Measurements from ENCODE around the gene PUS3. TPM values are rescaled to one million over a fixed set of nuclear protein-coding genes. Genes with fewer than 3 reads are reported as not detected.
"Not testable (repeated sequence)": the region's sequence is repeated elsewhere in the genome, so short reads cannot be mapped to it uniquely, and the experiment has no call there.

The PUS3 gene
- total RNA-seq, 2 experiments from 2014 or later: 8.9 to 12.1 TPM

DNA sequence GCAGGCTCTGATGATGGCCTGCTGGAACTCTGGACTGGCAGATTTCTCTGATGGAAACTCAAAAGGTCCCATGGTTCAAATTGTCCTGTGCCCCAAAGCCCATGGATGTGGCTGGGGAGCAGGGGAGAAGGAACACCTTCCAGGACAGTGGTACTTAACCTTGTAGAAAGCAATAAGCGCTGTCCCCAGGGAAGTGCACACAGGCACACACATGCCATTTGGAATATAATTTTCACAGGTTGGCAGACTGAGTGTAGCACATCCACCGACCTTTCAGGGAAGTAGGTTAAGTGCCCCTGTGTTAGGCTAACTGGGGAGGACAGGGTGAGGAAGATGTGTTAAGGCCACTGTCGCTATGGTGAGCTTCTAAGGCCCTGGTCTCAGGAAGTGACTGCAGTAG lies 19.1 kb upstream of the PUS3 start:
- H3K27me3 Mint-ChIP-seq: peaks cover 18% of the 10 kb centered on the region
- no peak overlapping the region for H3K27ac Mint-ChIP-seq
- no peak for DNase-seq
- POLR2A ChIA-PET: no interaction called here
- H3K36me3 Mint-ChIP-seq (ENCODE audit: low read depth): no peaks in the 10 kb centered on the region
- no peak overlapping the region for H3K4me3 Mint-ChIP-seq
- CTCF ChIA-PET: interaction anchor here (0.5 to 1.2 kb wide), 3 partner anchors 11 to 51 kb away, joined by 3 read pairs; no protein-coding TSS in a partner anchor
- H3K4me1 Mint-ChIP-seq: no peaks in the 10 kb centered on the region
- no peaks in the 10 kb centered on the region for H3K9me3 Mint-ChIP-seq

DNA sequence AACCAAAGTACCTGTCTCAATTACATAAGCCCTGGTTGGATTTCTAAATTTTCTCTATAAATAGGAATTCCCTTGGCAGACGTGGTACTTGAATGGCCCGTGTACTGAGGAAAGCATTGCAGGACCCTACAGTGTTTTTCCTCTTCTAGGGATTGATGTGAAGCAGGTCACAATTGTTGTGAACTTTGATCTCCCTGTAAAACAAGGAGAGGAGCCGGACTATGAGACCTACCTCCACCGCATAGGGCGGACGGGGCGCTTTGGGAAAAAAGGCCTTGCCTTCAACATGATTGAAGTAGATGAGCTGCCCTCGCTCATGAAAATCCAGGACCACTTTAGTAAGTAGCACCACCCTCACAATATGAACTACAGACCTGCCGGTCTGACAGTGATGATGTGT lies 18.0 kb upstream of the PUS3 start:
- no peak overlapping the region for H3K4me3 Mint-ChIP-seq
- H3K36me3 Mint-ChIP-seq (ENCODE audit: low read depth): no peaks in the 10 kb centered on the region
- no peak for DNase-seq
- H3K27me3 Mint-ChIP-seq: peaks cover 23% of the 10 kb centered on the region
- no peak overlapping the region for H3K27ac Mint-ChIP-seq
- ChIA-PET POLR2A (no interaction called here), CTCF (interaction anchor here (0.8 to 1.2 kb wide), 5 partner anchors 10 to 273 kb away, joined by 3 to 4 read pairs (median 3); partner anchors contain the start of gene PUS3)
- no peaks in the 10 kb centered on the region for H3K4me1 Mint-ChIP-seq
- no peaks in the 10 kb centered on the region for H3K9me3 Mint-ChIP-seq

DNA sequence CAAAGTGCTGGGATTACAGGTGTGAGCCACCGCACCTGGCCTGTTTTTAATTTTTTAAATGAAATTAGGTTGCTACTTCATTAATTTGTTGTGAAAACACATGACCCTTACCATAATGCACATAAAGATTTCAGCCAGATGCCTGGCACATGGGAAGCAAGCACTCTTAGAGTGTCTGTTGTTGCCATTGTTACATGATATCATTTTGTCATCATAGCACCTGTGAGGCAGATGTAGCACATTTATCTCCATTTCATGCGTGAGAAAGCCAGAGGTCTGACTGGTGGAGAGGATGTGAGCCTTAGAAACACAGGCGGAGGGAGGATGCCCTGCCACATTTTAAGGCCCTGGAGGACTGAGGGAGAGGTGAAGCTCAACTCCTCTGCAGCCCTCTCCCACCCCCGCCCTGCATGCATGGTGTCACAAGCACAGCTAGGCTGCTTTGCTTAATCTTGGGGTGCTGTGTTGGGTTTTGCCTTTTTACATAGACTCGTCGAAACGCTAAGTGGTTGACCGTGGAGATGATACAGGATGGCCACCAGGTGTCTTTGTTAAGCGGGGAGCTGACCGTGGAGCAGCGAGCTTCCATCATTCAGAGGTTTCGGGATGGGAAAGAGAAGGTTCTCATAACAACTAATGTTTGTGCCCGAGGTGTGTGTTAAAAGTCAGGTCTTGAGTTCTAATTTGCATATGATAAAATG lies 15.3 kb upstream of the PUS3 start:
- Mint-ChIP-seq H3K4me1 (no peaks in the 10 kb centered on the region), H3K27me3 (peaks cover 24% of the 10 kb centered on the region), H3K27ac (no peak overlapping the region), H3K4me3 (no peak overlapping the region), H3K36me3 (ENCODE audit: low read depth) (no peaks in the 10 kb centered on the region), H3K9me3 (no peaks in the 10 kb centered on the region)
- CTCF ChIA-PET: interaction anchor here (0.7 kb wide), 1 partner anchor 33 kb away, joined by 3 read pairs; no protein-coding TSS in a partner anchor
- DNase-seq: no peak
- POLR2A ChIA-PET: no interaction called here

DNA sequence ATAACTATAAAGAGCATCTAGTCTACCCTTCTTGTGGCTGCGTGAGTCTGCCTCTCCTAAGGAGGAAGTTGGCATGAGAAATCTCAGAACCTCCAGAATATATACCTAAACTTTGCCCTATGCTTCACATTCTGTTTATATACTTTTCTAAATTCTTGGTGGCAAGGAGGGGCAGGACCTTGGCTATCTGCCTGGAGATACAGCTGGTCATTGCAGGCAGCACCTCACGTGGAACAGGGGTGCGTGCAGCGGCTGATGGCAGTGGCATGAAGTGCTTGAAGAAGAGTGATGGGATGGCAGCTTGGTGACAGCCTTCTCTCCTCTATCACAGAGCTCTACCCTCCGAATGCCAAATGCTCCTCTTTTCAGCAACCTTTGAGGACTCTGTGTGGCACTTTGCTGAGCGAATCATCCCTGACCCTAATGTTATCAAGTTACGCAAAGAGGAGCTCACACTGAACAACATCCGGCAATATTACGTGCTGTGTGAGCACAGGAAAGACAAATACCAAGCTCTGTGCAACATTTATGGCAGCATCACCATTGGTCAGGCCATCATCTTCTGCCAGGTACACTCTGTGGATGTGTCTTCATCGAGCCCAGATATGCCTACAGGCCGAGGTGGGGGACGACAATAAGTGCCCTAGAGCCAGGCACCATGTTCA lies 13.8 kb upstream of the PUS3 start:
- POLR2A ChIA-PET: no interaction called here

DNA sequence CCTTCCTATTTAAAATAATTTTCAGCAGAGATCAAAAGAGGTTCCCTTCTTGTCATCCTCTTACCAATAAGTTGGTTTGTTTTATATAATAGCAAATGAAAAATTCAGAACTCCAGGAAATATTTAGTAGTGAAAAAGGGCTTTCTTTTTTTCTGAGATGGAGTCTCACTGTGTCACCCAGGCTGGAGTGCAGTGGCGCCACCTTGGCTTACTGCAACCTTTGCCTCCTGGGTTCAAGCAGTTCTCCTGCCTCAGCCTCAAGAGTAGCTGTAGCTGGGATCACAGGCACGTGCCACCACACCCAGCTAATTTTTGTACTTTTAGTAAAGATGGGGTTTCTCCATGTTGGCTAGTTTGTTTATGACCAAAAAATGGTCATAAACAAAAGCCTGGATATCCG lies 11.6 kb upstream of the PUS3 start:
- POLR2A ChIA-PET; H3K27ac Mint-ChIP-seq; DNase-seq; H3K4me1 Mint-ChIP-seq; H3K36me3 Mint-ChIP-seq (ENCODE audit: low read depth); H3K9me3 Mint-ChIP-seq; H3K4me3 Mint-ChIP-seq: not testable (repeated sequence)
- H3K27me3 Mint-ChIP-seq: peaks cover 38% of the 10 kb centered on the region
- CTCF ChIA-PET: interaction anchor here (1.2 kb wide), 1 partner anchor 14 kb away, joined by 3 read pairs; no protein-coding TSS in a partner anchor

More for the DNA sequence above, 13.8 kb upstream of the PUS3 start:
- H3K36me3 Mint-ChIP-seq (ENCODE audit: low read depth): no peaks in the 10 kb centered on the region
- H3K9me3 Mint-ChIP-seq: no peaks in the 10 kb centered on the region
- H3K4me1 Mint-ChIP-seq: no peaks in the 10 kb centered on the region
- H3K27ac Mint-ChIP-seq: no peak overlapping the region
- CTCF ChIA-PET: interaction anchor here (0.7 kb wide), 1 partner anchor 11 kb away, joined by 3 read pairs; no protein-coding TSS in a partner anchor
- H3K27me3 Mint-ChIP-seq: peaks cover 27% of the 10 kb centered on the region
- no peak for DNase-seq
- no peak overlapping the region for H3K4me3 Mint-ChIP-seq

- ChIA-PET CTCF (interaction anchor here (1.2 kb wide), 1 partner anchor 11 kb away, joined by 3 read pairs; no protein-coding TSS in a partner anchor), POLR2A (no interaction called here)
- Mint-ChIP-seq H3K27me3 (peaks cover 36% of the 10 kb centered on the region), H3K36me3 (ENCODE audit: low read depth) (no peaks in the 10 kb centered on the region), H3K4me3 (no peak overlapping the region), H3K27ac (no peak overlapping the region), H3K9me3 (no peaks in the 10 kb centered on the region), H3K4me1 (no peaks in the 10 kb centered on the region)
- no peak for DNase-seq
These were observed 7.3 kb upstream of the PUS3 start for GRCh38 chr11:125910226-125910849.

DNA sequence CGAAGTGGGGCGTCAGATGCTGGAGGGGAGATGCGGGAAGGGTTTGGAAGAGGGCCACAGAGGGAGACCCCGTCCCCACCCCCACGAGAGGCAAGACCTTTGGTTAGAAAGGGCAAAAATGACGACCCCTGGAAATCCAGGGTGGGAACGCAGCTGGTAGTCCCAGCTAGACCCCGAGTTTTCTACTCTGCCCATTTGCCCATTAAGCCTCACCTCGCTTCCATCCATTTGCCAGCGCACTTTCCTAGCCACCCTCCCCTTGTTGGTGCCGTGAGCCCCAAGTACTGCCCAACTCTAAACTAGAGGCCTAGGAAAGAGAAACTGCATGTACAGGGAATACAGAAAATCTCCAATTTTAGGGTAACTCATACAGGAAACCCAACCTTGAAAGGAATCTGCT lies 1.7 kb upstream of the PUS3 start:
- Mint-ChIP-seq H3K27me3 (peaks cover 38% of the 10 kb centered on the region), H3K9me3 (no peaks in the 10 kb centered on the region), H3K27ac (no peak overlapping the region), H3K36me3 (ENCODE audit: low read depth) (peaks cover 22% of the 10 kb centered on the region), H3K4me1 (peaks cover 29% of the 10 kb centered on the region), H3K4me3 (peak overlapping the region; percentile 62)
- POLR2A ChIA-PET: no interaction called here
- no peak for DNase-seq
- CTCF ChIA-PET: no interaction called here

DNA sequence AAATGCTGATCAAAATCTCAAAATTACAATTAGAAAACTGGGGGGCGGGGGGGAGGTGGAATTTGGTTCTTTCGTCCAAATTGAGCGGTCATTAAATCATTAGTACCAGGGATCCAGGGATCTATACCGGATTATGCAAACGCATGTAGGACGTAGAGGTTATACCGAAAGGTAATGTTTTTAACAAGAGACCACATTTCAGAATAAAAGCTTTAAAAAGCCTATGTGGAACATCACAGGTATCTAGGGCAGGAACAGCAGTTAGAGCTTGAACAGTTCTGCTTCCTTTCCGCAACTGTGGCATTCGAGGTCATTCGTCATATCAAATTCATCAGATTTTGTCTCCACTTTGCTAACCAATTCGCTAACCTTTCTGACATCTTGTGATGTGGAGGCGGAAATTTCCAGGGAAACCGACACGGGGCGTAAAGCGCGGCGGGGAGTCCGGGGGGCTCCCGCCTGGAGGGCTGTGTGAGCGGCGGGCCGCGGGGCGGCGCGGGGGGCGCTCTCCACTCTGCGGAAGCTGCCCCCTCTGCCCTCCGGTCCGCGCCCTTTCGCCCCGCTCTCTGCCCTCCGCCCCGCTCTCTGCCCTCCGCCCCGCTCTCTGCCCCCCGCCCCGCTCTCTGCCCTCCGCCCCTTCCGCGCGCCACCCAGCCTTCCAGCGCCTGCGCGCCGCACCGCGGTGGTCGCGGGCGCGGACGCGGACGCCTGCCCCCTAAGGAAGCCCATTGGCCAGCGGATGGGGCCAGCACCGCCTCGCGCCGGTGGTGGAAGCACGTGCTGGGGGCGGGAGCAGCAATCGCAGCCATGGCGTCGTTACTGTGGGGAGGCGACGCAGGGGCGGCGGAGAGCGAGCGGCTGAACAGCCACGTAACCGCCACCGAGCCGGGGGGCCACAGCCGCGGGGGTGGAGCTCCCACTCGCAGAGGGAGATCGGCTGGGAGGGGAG lies 979 bp upstream of the PUS3 start, which contains the start of gene DDX25:
Gene DDX25, plus strand, starts transcription at position 798 of the 949 bp plus-strand sequence. Its CDS starts 10 bp downstream, at position 808.
- peaks cover 29% of the 10 kb centered on the region for H3K36me3 Mint-ChIP-seq (ENCODE audit: low read depth)
- DNase-seq: no peak
- no peaks in the 10 kb centered on the region for H3K9me3 Mint-ChIP-seq
- ChIA-PET POLR2A (interaction anchor here (0.7 to 1.3 kb wide), 2 partner anchors 16 to 840 kb away, joined by 3 to 7 read pairs; no protein-coding TSS in a partner anchor), CTCF (interaction anchor here (0.6 to 1.8 kb wide), 4 partner anchors 14 to 225 kb away, joined by 3 to 9 read pairs (median 4); partner anchors contain the start of gene HYLS1)
- H3K27ac Mint-ChIP-seq: peak within 1 kb of the TSS; percentile 88
- peak within 1 kb of the TSS; percentile 93 for H3K4me3 Mint-ChIP-seq
- H3K4me1 Mint-ChIP-seq: peaks cover 29% of the 10 kb centered on the region
- H3K27me3 Mint-ChIP-seq: peaks cover 36% of the 10 kb centered on the region

DNA sequence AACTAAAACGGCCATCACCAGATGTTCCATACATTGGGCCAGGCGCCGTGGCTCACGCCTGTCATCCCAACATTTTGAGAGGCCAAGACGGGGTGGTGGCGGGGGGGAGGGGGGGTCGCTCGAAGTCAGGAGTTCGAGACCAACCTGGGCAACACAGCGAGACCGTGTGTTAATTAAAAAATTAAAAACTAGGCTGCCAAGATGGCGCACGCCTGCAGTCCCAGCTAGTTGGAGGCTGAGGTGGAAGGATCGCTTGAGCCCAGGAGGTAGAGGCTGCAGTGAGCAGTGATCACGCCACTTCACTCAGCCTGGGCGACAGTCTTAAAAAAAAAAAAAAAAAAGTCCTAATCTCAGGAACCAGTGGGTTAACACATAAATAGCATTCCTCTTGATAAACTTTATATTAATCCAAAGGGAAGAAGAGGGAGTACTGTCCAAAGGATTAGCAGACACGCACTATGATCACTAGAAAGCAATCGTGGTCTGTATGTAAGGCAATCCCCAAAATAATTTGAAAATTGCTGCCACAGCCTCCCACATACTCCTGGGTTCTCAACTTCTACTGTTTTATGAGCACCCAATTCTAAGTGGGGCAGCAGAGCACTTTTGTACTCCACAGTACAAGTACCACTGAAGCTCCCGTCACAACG lies 604 bp downstream of the PUS3 start:
- ChIA-PET POLR2A (interaction anchor here (0.6 to 1.3 kb wide), 3 partner anchors 13 to 417 kb away, joined by 3 to 7 read pairs (median 4); no protein-coding TSS in a partner anchor), CTCF (interaction anchor here (0.9 to 1.8 kb wide), 3 partner anchors 13 to 21 kb away, joined by 3 to 9 read pairs (median 4); partner anchors contain the start of gene HYLS1)
- Mint-ChIP-seq H3K27me3 (peaks cover 23% of the 10 kb centered on the region), H3K9me3 (no peaks in the 10 kb centered on the region), H3K4me1 (peaks cover 36% of the 10 kb centered on the region), H3K4me3 (peak overlapping the region; percentile 93), H3K27ac (peak overlapping the region; percentile 88), H3K36me3 (ENCODE audit: low read depth) (peaks cover 39% of the 10 kb centered on the region)
- DNase-seq: no peak

- ChIA-PET CTCF (interaction anchor here (1.8 kb wide), 1 partner anchor 14 kb away, joined by 9 read pairs; the partner anchor contains the start of gene HYLS1), POLR2A (no interaction called here)
- no peak for DNase-seq
- Mint-ChIP-seq H3K27me3 (peaks cover 22% of the 10 kb centered on the region), H3K9me3 (no peaks in the 10 kb centered on the region), H3K36me3 (ENCODE audit: low read depth) (peaks cover 40% of the 10 kb centered on the region), H3K27ac (no peak overlapping the region), H3K4me1 (peaks cover 40% of the 10 kb centered on the region), H3K4me3 (peak overlapping the region; percentile 93)
These were observed 1.1 kb downstream of the PUS3 start for GRCh38 chr11:125901872-125902271.

- POLR2A ChIA-PET: no interaction called here
- peaks cover 58% of the 10 kb centered on the region for H3K36me3 Mint-ChIP-seq (ENCODE audit: low read depth)
- CTCF ChIA-PET: no interaction called here
These were observed 10.0 kb downstream of the PUS3 start for GRCh38 chr11:125892994-125893393.

More at GRCh38 chr11:125892994-125893393, 10.0 kb downstream of the PUS3 start:
- Mint-ChIP-seq H3K27ac (no peak overlapping the region), H3K4me3 (no peak overlapping the region), H3K4me1 (peaks cover 53% of the 10 kb centered on the region), H3K27me3 (no peaks in the 10 kb centered on the region), H3K9me3 (no peaks in the 10 kb centered on the region)
- no peak for DNase-seq

All from activated CD4-positive, alpha-beta T cell treated with anti-CD3 and anti-CD28 coated beads, Interleukin-2, amount 10 ng/mL, durations not matched to agents 7 days and 5 days (primary cell).